HG02970 (cell line): ENCODE measurements around the gene DOCK7.
"Not testable (repeated sequence)": the region's sequence is repeated elsewhere in the genome, so short reads cannot be mapped to it uniquely, and the experiment has no call there.

Experiments
- ATAC-seq: cut with Tn5 transposase; IDR thresholded peaks from one replicate; pipeline ENCODE4 v1.9.1; 2021; ENCODE audit warnings: mild to moderate bottlenecking, moderate library complexity, moderate number of reproducible peaks; ENCODE audit not compliant: unreplicated experiment, low FRiP score

Gene DOCK7

DNA sequence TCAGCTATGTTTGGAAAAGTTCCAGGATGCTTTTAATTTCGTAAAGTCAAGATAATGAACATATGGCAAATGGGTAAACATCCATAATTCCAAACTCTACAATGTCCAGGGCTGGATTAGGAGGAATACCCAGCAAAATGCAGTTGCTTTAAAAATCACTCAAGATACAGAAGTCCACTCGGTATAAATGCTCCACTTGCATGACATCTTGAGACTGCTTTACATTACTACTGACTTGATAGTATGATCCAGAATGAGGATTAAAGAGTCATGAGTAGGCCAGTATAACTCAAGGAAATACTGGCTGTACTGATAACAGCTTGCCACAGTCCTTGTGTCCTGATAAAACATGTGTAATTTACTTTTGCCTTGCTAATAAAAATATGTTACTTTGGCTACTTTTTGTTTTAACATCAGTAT is 149.1 kb downstream of the DOCK7 start:
- ATAC-seq: no peak

DNA sequence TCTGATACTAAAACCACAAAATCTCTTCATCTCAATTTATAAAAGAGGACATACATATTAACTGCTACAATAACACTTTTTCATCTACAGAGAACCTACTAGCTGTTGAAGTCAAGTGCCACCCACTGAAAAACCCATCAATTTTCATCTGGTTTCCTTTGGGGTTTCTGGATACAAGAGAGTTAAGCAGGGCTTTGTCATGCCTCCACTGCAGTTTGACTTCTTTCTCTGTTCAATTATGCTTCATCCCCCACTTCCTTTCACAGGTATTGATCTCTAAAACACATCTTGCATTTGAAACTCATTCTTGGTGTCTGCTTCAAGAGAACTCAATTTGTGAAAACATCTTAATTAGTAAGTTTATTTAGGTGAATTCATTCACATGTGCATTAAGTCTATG is 151.3 kb downstream of the DOCK7 start:
- ATAC-seq: no peak

DNA sequence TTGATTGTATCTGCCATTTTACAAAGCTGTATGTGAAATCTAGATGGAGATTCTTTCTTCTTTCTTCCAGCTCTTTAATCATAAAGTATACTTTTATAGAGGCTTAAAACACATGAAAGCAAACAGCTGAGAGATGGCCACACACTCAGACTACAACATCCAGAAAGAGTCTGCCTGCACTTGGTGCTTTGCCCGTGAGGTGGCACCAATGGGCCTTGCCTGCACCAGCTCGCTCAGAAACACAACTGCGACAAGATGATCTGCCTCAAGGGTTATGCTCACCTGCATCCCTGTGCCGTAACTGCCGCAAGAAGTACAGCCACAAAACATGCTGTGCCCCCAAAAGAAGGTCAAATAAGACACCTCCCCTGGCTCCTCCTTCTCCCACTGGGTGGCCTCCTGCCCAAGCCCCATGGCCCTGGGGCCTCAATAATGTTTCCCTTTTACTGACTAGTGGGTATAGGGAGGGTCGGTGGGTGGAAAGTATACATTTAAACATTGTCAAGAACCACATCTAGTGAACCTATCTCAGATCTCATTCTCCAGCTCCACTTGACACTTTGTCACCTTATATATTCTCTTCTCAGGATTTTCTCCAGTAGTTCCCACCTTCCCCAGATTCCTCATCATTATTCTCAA is 157.6 kb downstream of the DOCK7 start:
- ATAC-seq: no peak

DNA sequence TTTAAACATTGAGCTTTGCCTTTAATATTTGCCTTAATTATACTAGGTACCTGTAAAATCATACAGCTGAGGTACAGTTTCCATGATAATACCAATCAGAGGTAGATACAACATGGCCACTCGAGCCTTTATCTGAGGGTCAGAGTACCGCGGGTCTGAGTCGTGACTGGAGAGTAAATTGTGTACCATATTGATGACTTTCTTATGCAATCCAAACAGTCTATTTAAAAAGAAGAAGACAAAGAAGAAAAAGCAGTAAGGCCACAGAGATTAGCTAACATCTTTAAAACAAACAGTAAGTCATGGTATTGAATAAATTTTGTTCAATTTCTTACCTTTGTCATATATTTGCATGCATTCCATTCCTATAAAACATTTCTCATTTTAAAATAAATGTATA is 159.0 kb downstream of the DOCK7 start:
- no peak for ATAC-seq

DNA sequence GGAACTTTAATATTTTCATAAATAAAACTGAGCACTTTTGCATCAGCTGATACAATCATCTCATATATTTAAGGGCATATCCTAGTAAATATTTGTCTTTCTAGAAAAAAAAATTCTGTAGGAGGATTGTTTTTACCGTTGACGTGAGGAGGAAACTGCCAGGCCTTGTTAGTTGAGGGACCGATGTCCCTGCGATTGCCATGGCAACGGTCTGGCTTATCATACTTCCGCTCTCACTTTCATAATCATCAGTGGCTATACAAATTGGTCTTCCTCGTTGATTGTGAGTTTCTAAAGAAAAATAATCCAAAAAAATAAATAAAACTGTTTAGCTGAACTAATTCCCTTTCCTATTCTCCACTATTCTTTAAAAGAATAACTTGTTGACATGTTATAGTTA is 160.2 kb downstream of the DOCK7 start:
- peak; percentile 58 for ATAC-seq

DNA sequence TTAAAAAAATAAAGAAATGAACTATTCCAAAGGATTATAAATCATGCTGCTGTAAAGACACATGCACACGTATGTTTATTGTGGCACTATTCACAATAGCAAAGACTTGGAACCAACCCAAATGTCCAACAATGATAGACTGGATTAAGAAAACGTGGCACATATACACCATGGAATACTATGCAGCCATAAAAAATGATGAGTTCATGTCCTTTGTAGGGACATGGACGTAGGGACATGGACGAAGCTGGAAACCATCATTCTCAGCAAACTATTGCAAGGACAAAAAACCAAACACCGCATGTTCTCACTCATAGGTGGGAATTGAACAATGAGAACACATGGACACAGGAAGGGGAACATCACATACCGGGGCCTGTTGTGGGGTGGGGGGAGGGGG is 160.8 kb downstream of the DOCK7 start:
- not testable (repeated sequence) for ATAC-seq

DNA sequence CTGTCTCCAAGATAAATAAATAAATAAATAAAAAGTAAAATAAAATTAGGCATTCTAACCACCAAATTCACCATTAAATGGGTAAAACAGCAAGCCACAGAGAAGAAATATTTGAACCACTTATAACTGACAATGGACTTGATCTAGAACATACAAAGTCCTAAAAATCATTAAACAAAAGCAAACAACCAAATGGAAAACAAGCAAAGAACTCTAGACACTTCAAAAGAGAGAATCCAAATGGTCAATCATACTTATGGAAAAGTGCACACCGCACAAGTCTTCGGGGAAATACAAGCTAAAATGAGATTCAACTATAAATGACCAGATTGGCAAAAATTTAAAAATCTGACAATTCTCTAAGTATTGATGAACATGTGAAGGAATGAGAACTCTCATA is 164.3 kb downstream of the DOCK7 start:
- ATAC-seq: no peak

DNA sequence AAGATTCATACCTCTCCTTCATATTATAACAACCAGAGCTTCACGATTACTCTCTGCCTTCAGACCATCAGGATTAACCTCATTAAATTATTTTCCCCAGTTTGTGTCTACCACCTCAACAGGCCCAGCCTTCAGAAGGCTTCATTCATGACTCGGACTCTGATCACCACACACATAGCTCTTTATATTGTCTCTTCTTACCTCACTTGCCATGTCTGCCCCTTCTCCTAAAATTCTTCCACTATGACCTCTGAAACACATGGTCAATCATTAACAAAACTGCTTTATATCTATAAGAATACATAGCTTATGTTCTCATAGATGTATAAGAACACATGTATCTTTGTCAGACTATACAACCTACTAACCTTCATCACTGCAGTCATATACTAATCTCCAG is 171.6 kb downstream of the DOCK7 start:
- no peak for ATAC-seq

DNA sequence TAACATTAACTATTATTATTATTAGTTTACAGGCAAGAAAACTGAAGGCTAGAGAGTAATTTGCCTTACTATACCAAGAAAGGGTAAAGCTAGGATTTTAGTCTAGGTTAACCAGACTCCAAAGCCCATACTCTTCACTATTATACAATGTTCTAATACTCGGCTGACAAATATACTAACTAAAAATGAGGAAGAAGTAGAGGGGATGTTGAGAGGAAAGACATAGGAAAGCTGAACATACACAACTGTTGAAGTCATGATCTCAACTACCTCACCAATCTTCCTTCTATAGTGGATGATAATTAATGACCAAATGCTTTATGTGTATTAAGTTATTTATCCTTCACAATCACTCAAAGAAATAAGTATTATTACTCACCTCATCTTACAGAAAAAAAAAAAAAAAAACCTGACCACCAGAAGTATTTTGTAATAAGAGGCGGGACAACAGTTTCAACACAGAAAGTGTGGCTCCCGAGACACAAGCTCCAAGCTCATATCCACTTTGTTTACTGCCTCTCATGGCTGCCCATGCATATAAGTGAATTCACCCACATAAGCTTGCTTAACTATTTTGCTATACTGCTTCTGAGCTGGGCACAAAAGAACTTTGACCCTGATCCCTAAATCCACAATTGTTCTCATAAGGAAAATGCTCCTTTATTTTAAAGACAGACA is 173.3 kb downstream of the DOCK7 start:
- no peak for ATAC-seq

DNA sequence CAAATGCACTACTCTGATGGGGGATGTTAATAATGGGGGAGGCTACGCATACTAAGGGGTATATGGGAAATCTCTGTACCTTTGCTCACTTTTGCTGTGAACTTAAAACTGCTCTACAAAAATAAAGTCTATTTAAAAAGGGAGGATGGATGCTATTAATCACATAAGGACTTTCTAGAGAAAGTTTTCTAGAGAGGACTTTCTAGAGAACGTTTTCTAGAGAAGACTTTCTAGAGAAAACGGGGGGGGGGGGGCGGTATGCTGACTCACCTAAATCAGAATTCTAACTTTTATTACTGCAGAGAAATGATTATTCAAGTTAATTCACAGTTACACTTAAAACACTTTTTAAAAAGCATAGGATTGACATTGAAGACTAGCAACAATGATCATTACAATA is 175.2 kb downstream of the DOCK7 start:
- no peak for ATAC-seq

DNA sequence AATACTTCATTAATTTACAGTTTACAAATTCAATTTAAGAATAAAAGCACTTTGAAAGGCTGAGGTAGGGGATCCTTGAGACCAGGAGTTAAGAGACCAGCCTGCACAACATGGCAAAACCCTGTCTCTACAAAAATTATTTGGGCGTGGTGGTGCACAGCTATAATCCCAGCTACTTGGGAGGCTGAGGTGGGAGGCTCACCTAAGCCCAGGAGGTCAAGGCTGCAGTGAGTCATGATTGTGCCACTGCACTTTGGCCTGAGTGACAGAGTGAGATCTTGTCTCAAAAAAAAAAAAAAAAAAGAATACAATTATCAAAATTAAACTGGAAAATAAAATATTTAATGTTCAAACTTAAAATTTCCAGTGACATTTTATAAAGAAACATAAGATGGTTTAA is 179.2 kb downstream of the DOCK7 start:
- no peak for ATAC-seq

DNA sequence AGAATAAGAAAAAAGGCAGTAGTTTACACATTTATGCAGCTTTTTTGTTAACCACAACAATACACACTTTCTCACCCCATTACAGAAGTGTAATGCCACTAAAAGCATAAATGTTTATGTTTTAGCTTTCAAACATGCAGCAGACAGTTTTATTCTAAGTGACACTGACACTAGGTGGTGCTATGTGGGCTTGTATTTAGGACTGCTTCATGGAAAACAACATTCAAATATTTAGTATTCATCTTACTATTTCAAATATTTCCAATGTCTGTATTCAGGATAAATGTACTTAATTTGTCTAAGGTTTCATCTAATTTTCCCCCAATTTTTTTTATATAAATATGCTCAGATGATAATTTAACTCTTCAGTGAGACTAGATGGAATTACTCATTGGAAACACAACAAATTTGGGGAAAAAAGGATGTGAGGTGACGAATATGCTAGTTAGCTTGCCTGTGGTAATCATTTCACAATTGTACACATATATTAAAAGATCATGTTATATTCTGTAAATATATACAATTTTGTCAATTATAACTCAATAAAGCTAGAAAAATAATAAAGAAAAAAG is 179.9 kb downstream of the DOCK7 start:
- ATAC-seq: no peak

DNA sequence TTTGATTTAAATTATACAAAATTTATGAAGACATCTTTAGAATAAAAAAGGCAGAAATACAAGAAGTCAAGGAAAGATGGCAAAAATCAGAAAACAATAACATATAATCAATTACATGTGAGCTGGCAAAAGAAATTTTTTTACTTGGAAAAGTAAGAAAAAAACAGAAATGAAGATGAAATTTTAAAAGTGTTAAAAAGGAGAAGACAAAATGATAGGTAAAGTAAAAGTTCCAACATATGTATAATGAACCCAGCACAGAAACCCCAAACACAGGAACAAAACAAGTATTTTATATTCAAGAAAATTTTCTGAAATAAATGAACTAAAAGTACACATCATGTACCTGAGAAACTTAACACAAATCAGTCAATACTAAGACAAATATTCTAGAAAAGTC is 188.0 kb downstream of the DOCK7 start:
- no peak for ATAC-seq

DNA sequence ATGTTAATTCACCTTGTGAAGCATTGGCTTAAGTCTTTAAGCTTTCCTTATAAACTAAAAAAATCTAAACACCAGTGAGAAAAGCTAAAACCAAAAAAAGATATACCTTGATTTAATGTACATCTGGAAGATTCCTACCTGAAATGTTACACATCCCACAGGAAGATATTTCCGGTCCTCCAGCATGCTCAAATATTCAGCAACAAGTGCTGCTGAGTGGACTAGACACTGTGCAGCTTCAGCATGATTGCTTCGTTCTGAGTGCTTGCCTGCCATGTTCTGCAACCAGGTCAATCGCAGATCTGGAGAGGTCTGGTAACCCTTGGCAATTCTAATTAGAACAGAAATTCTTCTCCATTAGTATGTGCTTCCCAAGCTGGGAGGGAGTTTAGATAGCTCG is 194.0 kb downstream of the DOCK7 start:
- ATAC-seq: no peak

DNA sequence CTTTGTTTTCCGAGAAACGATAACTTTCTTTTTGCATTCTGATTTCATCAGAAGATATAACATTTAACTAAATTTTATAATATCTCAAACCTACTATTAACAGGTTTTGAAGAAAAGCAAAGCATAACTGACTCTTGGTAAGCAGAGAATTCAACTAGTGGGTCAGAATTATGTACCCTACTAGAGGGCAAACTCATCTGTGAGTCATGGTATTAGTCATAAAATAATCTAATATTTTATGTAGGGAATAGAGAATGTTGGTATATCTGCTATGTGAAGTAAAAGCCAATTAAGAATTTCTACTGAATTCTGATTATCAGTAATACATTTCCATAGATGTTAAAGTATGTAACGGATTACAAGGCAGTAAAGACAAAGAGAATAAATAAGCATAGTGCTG is 194.5 kb downstream of the DOCK7 start:
- ATAC-seq: no peak

DNA sequence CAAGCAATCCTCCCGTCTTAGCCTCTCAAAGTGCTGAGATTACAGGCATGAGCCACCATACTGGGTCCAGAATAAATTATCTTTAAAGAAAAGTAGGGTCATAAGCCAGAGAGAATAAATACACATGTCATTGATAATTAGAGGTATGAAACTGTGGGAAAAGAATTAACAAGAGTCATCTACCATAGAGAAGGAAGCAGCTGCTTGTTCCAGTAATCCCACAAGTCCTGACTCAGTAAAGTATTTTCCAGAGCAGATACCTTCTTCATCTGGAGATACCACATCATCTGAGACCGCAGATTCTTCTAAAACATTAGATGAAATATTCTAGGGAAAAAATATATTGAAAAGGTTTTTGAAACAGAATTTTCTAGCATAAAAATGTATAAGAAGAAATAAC is 195.7 kb downstream of the DOCK7 start:
- no peak for ATAC-seq

DNA sequence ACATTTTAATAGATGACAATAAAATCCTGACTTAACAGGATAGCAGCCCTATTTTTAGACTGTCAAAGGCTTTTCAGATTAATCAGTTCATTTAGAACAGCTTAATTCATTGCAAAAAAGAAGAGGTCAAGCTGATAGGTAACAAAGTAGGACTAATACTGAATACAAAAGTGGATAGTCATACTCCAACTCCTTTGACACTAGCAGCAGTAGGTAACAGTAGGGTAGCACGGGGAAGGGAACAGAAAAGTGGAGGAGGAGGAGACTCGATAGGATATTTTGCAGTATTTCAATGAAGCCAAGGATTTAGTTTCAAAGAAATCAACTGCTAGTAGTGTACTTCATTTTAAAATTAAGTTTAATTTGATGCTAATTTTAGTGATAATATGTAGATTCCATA is 200.2 kb downstream of the DOCK7 start:
- ATAC-seq: no peak

DNA sequence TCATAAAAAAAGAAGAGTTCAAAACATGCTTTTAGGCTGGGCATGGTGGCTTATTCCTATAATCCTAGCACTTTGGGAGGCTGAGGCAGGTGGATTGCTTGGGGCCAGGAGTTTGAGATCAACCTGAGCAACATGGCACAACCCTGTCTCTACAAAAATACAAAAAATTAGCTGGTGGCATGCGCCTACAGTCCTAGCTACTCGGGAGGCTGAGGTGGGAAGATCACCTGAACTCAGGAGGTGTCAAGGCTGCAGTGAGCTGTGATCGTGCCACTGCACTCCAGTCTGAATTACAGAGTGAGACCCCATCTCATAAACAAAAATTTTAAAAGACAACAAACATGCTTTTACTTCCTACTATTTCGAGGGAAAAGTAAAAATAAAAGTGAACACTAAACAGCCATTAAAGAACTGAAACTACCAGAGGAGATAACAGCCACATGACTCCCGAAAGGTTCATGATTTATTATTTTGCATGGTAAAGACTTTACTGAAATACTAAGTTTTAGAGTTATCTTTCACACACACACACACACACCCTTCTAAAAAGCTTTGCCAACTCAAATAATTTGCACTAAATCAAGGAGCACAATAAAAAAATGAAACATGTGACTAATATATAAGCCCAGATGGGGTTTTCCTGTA is 203.2 kb downstream of the DOCK7 start:
- no peak for ATAC-seq

DNA sequence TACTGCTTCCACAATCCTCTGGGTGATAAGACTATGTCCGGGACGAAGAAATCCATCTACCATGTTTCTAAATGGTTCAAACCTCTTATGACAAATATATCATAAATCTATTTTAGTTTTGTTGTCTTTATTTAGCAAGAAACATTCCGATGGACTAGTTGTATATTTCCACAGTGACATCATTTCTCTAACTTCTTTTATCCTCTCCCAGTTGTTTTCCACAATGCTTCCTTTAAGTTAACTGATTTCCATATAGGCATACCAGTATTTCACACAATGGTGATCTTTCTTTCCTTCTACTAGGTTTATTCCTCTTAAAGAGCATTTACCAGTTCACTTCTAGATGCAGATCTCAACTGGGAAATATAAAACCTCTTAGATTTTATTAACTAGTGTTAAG is 206.5 kb downstream of the DOCK7 start:
- ATAC-seq: no peak

DNA sequence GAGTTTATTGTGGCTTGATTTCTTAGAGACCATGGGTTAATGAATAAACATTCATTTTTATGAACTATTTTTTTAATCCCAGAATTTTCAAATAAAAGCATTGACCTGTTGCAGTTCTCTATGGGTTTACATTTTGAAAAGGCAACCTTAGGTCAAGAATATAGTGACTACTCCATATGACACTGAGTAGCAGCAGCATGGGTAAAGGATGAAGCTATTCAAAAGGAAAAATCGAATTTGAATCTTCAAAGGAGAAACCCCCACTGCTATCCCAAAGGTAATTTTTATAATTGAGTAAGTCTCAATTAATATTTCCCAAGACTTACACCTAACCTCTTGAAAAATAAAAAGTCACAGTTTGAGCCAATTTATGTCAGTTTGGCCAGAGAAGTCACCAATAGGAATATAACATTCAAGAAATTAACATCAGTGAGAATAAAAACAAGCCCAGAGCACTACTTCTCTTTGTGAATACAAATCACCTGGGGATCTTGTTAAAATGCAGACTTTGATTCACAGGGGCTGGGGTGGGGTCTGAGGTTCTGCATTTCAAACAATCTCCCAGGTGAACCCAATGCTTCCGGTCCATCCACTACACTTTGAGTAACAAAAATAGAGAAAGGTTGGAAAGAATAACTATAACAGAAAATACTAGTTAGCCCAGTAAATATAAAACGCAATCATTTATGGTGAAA is 211.5 kb downstream of the DOCK7 start:
- no peak for ATAC-seq

DNA sequence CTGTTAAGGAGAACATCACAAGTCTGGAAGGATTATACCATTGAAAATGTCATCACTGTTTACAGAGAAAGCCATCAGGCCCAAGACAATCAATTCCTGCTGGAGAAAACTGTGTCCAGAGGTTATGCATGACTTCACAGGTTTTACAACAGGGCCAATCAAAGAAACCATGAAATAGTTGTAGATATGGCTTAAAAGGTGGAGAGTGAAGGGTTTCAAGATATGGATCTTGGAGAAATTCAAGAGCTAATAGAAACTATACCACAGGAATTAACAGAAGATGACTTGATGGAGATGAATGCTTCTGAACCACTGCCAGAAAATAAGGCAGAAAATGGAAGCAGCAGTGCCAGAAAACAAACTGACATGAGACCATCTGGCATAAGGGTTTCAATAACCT is 221.1 kb downstream of the DOCK7 start:
- ATAC-seq: no peak
